HEK293 (cell line): ENCODE data around the gene CDC42EP3.

Source experiments
- ZSCAN16 ChIP-seq: fragments of 450-650 bp; formaldehyde crosslinking; IDR thresholded peaks from 2 replicates; pipeline ENCODE4 v1.5.1; 2016; ENCODE audit warnings: missing biosample characterization, missing genetic modification characterization
- TF ChIP-seq, protein P1 (sequence below): fragments of 450-650 bp; formaldehyde crosslinking; IDR thresholded peaks from 2 replicates; pipeline ENCODE4 v1.5.1; 2016; ENCODE audit warnings: missing biosample characterization, missing genetic modification characterization
- TF ChIP-seq, protein P2 (sequence below): fragments of 450-650 bp; formaldehyde crosslinking; IDR thresholded peaks from 2 replicates; pipeline ENCODE4 v1.5.1; 2016; ENCODE audit warnings: missing biosample characterization, missing genetic modification characterization
- TF ChIP-seq, protein P3 (sequence below): fragments of 450-650 bp; formaldehyde crosslinking; IDR thresholded peaks from 2 replicates; pipeline ENCODE4 v1.5.1; 2016; ENCODE audit warnings: missing biosample characterization, missing genetic modification characterization, borderline replicate concordance

DNA sequence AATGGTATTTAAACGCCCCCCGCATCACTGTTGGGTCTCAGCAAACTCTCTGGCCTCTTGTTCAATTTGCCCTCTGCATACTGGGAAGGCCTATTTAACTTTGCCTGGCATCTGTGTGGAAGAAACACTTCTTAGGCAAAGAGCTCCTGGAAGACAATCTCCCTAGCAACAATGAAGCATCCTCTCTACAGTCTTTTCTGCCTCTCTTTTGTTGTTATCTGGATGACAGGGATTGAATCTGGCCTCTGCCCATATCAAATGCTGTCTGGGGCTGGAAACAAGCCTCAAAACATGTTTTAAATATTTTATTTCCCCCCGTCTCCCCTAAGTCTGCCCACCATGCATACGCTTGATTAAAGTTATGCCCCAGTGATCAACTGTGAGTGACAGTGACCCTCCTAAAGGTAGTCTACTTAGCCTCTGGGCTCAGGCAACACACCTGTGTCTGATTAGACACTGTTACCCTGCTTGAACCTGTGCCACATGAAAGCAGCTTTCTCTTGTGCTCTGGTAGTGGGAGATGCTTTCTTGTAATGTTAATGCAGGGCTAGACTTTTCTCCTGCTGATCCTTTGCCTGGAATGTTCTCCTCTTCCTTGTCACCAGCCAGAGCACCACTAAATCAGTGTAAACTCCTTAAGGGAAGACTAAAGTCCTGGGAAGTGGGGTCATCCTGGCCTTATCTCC, 34.9 kb downstream of the CDC42EP3 start:
- TF ChIP-seq, protein P1, sequence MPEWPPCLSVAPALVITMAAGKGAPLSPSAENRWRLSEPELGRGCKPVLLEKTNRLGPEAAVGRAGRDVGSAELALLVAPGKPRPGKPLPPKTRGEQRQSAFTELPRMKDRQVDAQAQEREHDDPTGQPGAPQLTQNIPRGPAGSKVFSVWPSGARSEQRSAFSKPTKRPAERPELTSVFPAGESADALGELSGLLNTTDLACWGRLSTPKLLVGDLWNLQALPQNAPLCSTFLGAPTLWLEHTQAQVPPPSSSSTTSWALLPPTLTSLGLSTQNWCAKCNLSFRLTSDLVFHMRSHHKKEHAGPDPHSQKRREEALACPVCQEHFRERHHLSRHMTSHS (tag by site-specific recombination), result no peak
- TF ChIP-seq, protein P2, sequence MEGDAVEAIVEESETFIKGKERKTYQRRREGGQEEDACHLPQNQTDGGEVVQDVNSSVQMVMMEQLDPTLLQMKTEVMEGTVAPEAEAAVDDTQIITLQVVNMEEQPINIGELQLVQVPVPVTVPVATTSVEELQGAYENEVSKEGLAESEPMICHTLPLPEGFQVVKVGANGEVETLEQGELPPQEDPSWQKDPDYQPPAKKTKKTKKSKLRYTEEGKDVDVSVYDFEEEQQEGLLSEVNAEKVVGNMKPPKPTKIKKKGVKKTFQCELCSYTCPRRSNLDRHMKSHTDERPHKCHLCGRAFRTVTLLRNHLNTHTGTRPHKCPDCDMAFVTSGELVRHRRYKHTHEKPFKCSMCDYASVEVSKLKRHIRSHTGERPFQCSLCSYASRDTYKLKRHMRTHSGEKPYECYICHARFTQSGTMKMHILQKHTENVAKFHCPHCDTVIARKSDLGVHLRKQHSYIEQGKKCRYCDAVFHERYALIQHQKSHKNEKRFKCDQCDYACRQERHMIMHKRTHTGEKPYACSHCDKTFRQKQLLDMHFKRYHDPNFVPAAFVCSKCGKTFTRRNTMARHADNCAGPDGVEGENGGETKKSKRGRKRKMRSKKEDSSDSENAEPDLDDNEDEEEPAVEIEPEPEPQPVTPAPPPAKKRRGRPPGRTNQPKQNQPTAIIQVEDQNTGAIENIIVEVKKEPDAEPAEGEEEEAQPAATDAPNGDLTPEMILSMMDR (tag by site-specific recombination), result no peak
- TF ChIP-seq, protein P3, sequence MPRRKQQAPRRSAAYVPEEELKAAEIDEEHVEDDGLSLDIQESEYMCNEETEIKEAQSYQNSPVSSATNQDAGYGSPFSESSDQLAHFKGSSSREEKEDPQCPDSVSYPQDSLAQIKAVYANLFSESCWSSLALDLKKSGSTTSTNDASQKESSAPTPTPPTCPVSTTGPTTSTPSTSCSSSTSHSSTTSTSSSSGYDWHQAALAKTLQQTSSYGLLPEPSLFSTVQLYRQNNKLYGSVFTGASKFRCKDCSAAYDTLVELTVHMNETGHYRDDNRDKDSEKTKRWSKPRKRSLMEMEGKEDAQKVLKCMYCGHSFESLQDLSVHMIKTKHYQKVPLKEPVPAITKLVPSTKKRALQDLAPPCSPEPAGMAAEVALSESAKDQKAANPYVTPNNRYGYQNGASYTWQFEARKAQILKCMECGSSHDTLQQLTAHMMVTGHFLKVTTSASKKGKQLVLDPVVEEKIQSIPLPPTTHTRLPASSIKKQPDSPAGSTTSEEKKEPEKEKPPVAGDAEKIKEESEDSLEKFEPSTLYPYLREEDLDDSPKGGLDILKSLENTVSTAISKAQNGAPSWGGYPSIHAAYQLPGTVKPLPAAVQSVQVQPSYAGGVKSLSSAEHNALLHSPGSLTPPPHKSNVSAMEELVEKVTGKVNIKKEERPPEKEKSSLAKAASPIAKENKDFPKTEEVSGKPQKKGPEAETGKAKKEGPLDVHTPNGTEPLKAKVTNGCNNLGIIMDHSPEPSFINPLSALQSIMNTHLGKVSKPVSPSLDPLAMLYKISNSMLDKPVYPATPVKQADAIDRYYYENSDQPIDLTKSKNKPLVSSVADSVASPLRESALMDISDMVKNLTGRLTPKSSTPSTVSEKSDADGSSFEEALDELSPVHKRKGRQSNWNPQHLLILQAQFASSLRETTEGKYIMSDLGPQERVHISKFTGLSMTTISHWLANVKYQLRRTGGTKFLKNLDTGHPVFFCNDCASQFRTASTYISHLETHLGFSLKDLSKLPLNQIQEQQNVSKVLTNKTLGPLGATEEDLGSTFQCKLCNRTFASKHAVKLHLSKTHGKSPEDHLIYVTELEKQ (tag by site-specific recombination), result no peak
- TF ChIP-seq ZSCAN16 (tag by site-specific recombination), result no peak
